Pulmonary artery endothelial cell (primary cell): ENCODE data around the gene CSMD2. TPM values are rescaled to one million over a fixed set of nuclear protein-coding genes. Genes with fewer than 3 reads are reported as not detected.
"Not testable (repeated sequence)": the region's sequence is repeated elsewhere in the genome, so short reads cannot be mapped to it uniquely, and the experiment has no call there.

ENCODE experiments used
- DNase-seq: peaks from one replicate; pipeline ENCODE4 v3.0.0-alpha.2; 2011; ENCODE audit warnings: low read depth, low spot score
- total RNA-seq: library from RNA; depleted of rRNA; stranded (reverse); fragments of >200 nt; gene quantifications from 2 replicates; pipeline ENCODE4 v1.2.3, GENCODE V29; 2014

The CSMD2 gene
- total RNA-seq, 1 donor from 2014 or later: under 0.01 TPM

DNA sequence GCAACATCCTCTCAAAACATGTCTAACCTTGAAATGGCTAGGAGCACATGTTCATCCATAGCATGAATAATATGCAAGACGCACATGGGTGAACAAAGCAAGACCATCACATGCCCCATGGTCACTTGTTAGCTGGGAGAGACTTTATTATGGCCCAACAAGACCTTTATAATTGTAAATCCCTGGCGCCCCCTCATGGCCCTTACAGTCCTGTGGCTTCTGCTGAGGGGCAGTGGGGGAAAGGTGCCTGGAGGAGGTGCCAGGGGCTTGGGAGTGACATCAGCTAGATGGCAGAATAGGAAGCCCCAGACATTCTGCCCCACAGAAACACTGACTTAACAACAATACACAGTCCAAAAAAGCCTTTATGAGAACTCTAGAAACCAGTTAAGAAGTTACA lies 51.7 kb downstream of the CSMD2 start:
- DNase-seq: no peak

DNA sequence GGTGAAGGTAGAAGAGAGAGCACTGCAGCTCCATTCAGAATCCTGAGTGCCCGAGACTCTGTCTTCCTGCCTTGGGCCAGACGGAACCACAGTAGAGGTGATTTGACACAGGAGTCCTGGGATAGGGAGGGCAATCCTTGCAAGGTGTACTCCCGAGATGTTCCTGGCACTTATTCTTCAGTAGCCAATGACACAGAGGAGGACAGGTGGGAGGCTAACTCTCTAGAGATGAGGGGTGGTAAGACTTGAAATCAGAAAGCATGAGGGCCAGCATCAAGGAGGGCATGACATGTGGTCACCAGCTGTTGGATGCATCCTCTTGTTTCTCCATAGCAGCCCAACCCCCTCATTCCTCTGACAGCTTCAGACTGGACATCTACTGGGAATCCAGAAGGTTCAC lies 56.3 kb downstream of the CSMD2 start:
- no peak for DNase-seq

DNA sequence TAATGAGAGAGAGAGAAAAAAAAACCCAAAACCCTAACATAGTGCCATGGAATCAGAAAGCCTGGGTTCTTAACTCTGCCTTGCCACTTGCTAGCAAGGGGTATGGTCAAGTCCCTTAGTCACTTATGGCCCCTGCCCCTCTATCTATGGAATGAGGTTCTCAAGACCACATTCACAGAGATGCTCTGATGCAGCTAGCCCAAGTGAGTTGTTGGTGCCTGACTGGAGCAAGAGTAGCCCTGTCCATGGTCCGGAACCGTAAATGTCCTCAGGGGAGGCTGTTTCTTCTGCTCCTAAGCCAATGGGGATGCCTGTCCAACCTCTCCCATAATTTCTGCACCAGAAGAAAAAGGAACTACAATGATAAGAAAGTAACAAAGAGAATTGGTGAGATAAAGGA lies 56.8 kb downstream of the CSMD2 start:
- DNase-seq: no peak

DNA sequence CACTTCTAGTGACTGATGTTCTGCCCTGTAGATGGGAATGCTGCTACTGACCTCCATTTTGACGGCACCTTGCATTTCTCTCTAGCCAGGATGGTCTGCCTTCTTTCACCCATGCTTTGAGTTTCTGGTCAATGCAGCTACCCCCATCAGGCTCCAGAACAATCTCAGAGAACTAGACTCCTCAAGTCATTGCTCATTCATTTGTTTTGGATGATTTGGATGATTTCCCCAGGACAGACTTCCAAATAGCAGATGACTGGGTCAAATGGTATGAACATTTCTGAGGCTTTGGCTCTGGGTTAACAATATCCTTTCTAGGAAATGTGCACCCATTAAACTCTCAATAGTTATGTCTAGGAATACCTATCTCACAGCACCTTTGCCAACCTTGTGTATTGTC lies 63.9 kb downstream of the CSMD2 start:
- DNase-seq: no peak

DNA sequence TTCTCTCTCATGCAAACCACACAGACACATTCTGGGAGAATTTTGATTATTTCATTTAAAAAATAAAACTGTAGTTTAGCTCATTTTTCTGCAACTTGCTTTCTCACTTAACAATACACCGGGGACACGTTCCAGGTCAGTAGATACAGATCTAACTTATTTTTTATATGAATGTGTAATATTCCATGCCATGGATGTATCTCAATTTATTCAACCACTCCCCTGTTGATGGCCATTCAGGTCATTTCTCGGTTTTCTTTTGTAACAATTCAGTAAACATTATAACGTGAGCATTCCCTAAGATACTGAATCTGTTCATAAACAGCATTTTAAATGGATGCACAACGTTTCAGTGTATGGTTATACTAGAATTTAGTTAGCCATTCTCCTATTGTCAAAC lies 64.7 kb downstream of the CSMD2 start:
- no peak for DNase-seq

DNA sequence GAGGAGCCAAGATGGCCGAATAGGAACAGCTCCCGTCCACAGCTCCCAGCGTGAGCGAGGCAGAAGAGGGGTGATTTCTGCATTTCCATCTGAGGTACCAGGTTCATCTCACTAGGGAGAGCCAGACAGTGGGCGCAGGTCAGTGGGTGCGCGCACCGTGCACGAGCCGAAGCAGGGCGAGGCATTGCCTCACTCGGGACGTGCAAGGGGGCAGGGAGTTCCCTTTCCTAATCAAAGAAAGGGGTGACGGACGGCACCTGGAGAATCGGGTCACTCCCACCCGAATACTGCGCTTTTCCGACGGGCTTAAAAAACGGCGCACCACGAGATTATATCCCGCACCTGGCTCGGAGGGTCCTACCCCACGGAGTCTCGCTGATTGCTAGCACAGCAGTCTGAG lies 72.6 kb downstream of the CSMD2 start:
- not testable (repeated sequence) for DNase-seq

DNA sequence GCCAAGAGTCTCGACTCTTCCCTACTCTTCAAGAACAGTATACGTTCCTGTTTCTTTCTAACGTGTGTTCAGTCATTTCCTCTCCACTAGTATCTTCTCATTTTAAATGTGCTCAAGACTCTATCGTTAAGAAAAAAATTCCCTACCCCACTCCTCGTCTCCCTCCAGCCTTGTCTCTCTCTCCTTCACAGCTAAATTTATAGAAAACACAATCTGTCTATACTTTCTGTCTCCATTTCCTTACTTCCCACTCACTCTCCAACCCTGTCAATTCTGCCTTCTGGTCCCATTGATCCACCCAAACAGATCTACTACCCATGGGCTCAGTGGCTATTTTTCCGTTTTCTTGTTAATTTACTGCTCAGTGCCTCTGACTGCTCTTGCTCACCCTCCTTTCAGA lies 75.3 kb downstream of the CSMD2 start:
- DNase-seq: no peak

DNA sequence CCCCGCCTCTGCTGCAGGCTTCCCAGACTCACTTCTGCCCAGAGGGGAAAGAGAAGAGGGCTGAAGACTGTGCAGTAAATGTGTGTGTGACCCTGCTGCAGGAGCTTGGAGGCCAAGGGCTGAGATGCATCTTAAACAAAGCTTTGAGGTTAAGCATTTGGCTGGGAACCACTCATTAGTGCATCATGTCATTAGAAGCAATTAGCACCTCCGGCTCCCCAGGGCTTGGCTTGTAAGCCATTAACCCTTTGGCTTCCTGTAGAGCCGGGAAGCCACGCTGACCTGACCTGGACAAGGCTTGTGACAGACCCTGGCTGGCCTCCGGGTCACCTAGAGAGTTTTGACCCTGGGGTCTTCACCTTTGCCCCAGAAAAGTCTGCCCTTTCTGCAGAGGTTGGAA lies 77.0 kb downstream of the CSMD2 start:
- no peak for DNase-seq

DNA sequence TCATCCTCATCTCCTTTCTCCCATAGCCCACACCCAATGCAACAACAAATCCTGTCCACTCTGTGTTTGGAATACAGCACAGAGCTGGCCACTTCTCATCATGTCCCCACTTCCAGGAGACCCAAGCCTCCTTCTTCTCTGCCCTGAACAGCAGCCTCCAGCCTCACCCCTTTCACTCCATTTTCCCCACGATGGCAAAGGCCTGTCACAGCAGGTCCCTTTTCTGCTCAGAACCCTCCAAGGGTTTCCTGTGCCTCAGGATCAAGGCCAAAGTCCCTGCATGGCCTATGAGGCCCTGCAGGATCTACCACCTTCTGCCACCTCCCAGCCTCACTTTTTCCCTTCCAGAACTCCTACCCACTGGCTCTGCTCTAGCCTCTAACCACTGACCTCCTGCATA lies 78.5 kb downstream of the CSMD2 start:
- DNase-seq: no peak

DNA sequence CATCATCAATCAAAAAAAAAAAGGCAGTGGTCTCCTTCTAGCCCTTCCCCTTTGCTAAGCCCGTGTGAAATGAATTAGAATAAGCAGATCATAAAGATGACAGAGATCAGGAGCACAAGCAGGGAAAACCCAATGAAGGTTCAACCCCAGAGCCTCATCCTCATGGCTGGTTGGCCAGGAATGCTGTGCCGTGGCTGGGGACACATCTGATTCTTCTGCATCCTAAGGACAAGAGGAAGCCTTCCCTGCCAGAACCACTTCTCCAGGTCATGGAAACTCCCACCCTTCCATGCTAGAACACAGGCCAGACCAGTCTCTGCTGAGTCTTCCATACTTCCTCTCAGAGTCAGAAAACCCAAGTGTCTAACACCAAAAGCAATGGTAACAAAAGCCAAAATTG lies 81.1 kb downstream of the CSMD2 start:
- no peak for DNase-seq

DNA sequence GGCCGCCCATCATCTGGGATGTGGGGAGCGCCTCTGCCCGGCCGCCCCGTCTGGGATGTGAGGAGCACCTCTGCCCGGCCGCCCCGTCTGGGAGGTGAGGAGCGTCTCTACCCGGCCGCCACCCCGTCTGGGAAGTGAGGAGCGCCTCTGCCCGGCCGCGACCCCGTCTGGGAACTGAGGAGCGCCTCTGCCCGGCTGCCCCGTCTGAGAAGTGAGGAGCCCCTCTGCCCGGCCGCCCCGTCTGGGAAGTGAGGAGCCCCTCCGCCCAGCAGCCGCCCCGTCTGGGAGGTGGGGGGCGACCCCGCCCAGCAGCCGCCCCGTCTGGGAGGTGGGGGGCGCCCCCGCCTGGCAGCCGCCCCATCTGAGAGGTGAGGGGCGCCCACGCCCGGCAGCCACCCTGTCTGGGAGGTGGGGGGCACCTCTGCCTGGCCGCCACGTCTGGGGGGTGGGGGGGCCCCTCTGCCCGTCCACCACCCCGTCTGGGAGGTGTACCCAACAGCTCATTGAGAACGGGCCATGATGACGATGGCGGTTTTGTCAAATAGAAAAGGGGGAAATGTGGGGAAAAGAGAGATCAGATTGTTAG lies 82.9 kb downstream of the CSMD2 start:
- not testable (repeated sequence) for DNase-seq

DNA sequence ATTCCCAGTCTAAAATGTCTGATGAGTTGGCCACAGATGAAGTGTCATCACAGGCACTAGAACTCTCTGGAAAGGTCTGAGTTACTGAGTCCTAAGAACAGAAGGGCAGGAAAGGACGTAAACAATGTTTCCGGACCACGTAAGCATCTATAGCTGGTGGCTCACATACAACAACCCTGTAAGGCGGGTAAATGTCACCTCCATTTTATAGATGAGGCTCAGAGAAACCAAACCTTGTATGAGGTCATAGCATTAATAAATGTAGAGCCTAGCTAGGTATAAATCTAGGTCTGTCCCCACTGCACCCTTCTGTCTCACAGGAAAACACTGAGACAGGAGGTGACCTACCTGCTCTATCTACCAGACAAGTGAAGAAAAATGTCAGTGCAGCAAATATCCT lies 86.6 kb downstream of the CSMD2 start:
- DNase-seq: no peak

DNA sequence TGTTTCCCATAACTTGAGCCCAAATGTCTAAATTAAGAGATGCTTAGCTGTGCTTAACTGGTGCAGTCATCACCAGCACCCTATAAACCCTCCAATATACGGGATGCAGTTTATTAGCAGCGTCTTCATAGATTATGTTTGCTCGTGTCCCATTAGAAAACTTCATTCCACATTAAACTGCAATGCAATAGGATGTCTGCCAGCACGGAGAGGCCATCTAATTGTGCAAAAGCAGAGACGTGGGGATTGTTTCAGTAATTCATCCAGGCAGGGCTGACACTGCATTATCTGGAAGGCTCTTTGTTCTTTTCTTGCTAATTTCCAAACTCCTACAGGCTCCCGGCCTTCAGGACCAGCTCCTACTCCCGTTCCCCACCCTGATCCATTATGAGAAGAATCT lies 89.5 kb downstream of the CSMD2 start:
- no peak for DNase-seq

DNA sequence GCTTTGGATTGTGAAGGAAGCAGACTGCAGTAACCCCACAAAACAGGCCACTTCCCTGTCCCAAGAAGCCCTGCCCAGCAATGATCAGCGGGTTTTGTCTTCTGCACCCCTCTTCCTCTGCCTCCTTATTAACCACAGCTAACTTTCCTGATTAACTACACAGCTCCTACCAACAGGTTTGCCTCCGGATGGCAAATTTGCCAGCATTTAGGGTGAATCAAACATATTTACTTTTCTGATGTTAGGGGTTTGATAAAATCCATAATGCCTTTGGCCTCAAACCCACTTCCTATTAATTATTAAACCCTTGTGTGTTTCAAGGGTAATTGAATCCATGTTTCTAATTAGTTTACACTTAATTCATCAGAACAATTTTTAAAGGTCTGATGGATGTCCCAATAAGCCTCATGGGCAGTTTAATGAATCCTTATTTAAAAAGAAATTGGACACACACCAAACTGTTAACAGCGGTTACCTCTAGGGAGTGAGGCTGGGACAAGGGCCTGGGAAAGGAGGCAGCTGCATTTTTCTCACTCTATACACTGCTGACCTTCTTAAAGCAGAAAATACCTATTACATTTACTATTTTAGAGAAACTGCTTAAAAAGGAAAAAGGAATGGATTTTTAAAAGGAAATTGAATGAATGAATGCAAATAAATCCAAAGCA lies 91.9 kb downstream of the CSMD2 start:
- no peak for DNase-seq

DNA sequence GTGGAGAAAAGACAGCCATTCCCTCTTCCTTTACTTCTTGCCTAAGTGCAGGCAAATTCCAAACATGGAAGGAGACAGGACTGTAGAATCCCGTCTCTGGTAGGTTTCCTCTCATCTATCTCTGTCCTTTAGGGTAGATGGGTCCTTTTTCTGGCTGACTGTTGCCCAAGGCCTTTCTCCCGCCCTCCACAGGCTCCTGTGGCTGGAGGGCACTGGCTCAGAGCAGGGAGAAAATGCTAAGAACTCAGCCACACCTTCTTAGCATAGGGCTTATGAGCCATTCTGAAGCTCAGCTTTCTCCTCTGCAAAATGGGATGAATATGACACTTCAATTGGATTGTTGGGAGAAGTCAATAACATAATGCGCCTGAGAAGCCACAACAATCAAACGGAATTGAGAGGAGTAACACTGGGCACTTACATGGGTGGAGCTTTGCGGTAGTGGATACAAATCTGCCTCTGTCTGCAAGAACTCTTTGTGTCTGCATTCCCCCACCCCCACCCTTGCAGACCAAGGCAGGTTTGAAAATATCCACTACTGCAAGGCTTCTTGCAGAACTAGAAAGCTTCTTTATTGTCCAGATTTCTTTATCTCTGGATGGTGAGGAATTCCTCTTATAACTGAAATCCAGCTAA lies 94.7 kb downstream of the CSMD2 start:
- no peak for DNase-seq

DNA sequence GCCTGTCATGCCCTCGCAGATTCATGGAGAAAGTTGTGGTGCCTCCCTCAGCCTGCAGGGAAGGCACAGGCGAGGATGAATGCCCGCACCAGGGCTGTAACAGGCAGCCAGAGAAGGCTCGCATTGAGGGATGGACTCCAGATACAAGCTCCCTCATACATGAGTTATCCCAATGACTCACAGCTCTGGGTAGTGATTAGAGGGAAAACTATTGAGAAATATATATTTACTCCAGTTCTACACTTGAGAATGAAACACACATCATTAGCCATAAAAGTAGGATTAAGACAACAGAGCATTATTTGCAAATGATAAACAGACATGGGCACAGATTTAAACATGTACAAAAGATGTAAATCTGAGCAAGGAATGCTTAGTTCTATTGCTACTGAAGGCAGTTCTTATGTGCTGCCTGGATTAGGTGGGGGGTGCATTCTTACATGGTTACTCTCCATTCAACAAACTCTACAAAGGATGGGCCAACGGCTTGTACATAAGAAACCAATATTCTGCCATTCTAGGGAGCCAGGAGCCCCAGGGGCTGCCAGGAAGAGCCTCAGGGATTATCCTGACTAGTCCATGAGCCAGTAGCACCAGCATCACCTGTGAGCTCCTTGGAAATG lies 97.9 kb downstream of the CSMD2 start:
- DNase-seq: no peak

DNA sequence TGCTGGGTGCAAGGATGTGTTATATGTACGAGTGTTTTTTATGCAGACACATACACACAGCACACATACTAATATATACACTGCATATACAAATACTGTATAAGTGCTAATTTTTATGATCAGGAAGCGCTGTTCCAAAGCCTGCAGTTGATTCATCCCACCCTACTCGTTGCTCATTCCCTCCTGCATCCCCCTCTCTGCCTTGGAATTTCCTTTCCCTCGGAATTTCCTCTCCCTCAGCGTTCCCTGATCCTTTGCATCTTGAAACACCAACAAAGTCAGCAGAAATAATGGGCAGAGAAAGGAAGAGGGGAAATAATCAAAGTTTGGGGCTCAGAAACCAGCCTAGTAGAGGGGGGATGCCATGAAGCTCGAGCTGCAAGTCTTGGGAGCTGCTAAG lies 98.9 kb downstream of the CSMD2 start:
- DNase-seq: no peak

DNA sequence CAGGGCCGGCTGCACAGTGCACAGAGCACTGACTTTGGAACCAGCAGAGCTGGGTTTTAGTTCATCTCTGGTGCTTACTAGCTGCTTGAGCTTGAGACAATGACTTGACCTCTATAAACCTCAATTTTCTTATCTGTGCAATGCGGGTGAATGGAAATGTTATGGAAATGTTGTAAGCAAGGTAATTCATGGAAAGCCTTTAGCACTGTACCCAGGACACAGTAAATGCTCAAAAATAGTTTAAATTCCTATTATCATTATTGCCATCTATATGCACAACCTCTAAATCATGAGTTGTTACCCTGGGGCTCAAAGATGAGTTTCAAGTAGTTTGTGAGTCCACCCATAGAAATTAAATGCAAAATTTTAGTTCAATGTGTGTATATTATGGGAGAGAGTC lies 99.5 kb downstream of the CSMD2 start:
- DNase-seq: no peak

DNA sequence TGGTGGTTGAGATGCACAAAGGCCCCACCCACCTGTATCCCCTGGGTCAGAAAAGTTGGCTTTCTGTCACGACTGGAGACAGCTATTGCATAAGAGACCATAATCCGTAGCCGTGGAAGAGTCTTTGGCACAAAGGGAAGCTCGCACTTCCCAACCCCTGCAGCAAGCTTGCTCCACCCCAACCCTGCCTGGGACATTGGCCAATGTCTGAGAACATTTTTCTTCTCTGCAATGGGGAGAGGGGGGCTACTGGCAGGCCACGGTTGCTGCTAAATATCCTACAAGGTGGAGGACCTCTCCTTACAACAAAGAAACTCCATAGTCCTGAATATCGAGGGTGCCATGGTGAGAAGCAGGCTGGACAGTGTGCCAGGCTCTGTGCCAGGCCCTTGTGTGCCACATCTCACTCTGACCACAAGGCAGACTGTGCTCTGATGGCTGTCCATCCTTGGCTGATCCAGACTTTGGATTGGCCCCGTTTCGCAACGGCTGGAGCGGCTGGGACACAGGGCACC lies 104.1 kb downstream of the CSMD2 start:
- DNase-seq: no peak

DNA sequence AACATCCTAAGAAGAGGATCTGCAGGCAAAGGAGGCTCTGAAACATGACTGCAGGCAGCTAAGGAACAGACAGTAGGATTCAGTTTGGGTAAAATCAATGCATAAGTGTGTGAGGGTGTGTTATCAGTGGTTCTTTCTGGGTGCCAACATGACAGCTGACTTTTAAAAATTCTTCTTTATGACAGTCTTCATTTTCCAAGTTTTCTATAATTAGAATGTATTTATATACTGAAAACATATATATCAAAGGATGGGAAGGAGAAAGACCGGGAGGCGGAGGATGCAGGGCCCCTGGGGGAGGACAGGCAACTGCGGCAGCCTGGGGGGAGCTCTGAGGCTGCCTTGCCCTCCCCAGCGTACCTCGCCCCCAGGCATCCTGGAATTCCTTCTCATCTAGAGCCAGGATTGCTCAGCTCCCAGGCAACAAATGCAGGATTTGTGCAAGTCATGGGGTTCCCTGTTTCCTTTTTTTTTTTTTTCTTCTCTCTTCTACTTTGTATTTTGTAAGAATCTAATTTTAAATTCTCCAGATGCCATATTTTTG lies 104.8 kb downstream of the CSMD2 start:
- no peak for DNase-seq

DNA sequence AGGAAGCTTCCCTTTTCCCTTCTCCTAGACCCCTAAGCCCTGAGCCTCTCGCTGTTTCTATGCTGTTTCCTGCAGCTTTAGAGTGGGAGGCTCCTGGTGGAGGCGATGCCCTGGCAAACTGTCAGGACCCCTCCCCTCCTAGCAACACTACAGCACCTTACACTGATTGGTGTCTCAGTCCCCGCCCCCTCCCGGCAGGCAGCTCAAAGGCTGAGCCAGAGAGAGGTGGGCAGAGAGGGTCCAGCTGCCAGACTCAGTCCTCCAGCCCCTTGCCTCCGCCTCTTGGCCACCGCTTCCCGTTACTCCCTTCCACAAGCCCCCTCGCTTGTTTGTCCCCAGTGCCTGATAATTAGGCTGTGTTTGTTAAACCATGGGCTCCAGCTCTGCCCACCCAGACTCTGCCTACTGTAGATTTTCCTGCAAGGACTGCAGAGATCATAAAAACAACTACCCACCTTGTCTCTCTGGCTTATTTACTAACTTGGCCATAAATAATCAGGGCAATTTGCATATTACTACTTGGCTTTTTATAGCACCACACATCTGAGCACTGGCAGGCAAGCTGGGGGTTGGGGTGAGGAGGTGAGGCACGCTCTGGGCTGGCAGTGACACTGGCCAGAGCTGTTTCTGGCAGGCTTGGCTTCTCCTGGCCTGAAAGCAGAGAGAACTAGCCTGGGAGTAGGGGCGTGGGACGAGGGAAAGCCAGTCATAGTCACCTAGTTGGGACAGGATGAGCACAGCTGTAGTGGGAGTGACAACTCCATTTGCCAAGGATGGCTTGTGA lies 107.5 kb downstream of the CSMD2 start:
- DNase-seq: no peak
